MCF 10A (cell line): ENCODE data around the gene IRAK1. TPM values are rescaled to one million over a fixed set of nuclear protein-coding genes. Genes with fewer than 3 reads are reported as not detected.
A peak's percentile ranks its signal among the peaks of the same experiment; 100 is the strongest.

Experiments
- BruUV-seq: library from RNA; stranded (reverse); fragments of 400-500 nt; replicated peaks from 2 replicates; lab custom pipeline; 2021; lab: Mats Ljungman, UMichigan
- CTCF ChIA-PET: fragments of 300-600 bp; sonication (Branson Sonifier 250); formaldehyde crosslinking; extraction: SDS; loops from one replicate; lab custom pipeline; 2021; ENCODE audit warnings: antibody characterized with exemption, inconsistent platforms; lab: Yijun Ruan, JAX
- POLR2A ChIA-PET: fragments of 300-600, 350-650 bp; sonication (Branson Sonifier 250); formaldehyde crosslinking; extraction: SDS; loops from one replicate; lab custom pipeline; 2020; ENCODE audit warnings: antibody characterized with exemption, inconsistent platforms; lab: Yijun Ruan, JAX
- DNase-seq: peaks from one replicate; pipeline ENCODE4 v3.0.0-alpha.2; 2018; ENCODE audit not compliant: unreplicated experiment
- H3K27ac Mint-ChIP-seq: one replicate; pipeline ENCODE4 v1.8.0; 2022; ENCODE audit warnings: mild to moderate bottlenecking, low read depth, mixed read lengths; ENCODE audit not compliant: unreplicated experiment
- H3K27me3 Mint-ChIP-seq: one replicate; pipeline ENCODE4 v1.8.0; 2022; ENCODE audit warnings: mixed read lengths; ENCODE audit not compliant: insufficient read depth, unreplicated experiment
- H3K36me3 Mint-ChIP-seq: one replicate; pipeline ENCODE4 v1.8.0; 2022; ENCODE audit warnings: mild to moderate bottlenecking, moderate library complexity, mixed read lengths; ENCODE audit not compliant: insufficient read depth, unreplicated experiment
- H3K4me1 Mint-ChIP-seq: one replicate; pipeline ENCODE4 v1.8.0; 2022; ENCODE audit warnings: mixed read lengths; ENCODE audit not compliant: insufficient read depth, unreplicated experiment
- H3K4me3 Mint-ChIP-seq: one replicate; pipeline ENCODE4 v1.8.0; 2022; ENCODE audit warnings: mild to moderate bottlenecking, moderate library complexity, mixed read lengths; ENCODE audit not compliant: unreplicated experiment
- H3K9me3 Mint-ChIP-seq: one replicate; pipeline ENCODE4 v1.8.0; 2022; ENCODE audit warnings: mixed read lengths; ENCODE audit not compliant: unreplicated experiment
- CTCF ChIP-seq: fragments of 200-600 bp; IDR thresholded peaks from one replicate; pipeline ENCODE4 v1.8.0; 2022; ENCODE audit warnings: antibody characterized with exemption, mild to moderate bottlenecking; ENCODE audit not compliant: unreplicated experiment
- intact Hi-C: fragments of 100-400 bp; cut with micrococcal nuclease; formaldehyde crosslinking; loops from 2 replicates; pipeline ENCODE4 v1.14.1; 2022
- total RNA-seq: library from RNA; stranded (reverse); gene quantifications from 2 replicates; pipeline ENCODE4 v1.2.3, GENCODE V29; 2022

IRAK1 gene
- total RNA-seq, 1 experiment from 2014 or later: 201 TPM

- peak; percentile 26 for DNase-seq
- H3K9me3 Mint-ChIP-seq: no peaks in the 10 kb centered on the region
- BruUV-seq: no TSS peak
- POLR2A ChIA-PET: interaction anchor here (0.6 kb wide), 1 partner anchor 19 kb away, joined by 3 read pairs; no protein-coding TSS in a partner anchor
- peaks cover 39% of the 10 kb centered on the region for H3K27me3 Mint-ChIP-seq
- intact Hi-C loops: no loop called here
- H3K27ac Mint-ChIP-seq: no peak overlapping the region
- no peaks in the 10 kb centered on the region for H3K4me1 Mint-ChIP-seq
- CTCF ChIA-PET: interaction anchor here (1.1 to 2.2 kb wide), 2 partner anchors 25 to 63 kb away, joined by 3 to 8 read pairs; no protein-coding TSS in a partner anchor
- no peaks in the 10 kb centered on the region for H3K36me3 Mint-ChIP-seq
- TF ChIP-seq CTCF: no peak
- no peak overlapping the region for H3K4me3 Mint-ChIP-seq
Observed at GRCh38 chrX:153988493-153988892, 31.2 kb downstream of the IRAK1 start.

- H3K9me3 Mint-ChIP-seq: no peaks in the 10 kb centered on the region
- intact Hi-C loops: no loop called here
- TF ChIP-seq CTCF: no peak
- H3K27me3 Mint-ChIP-seq: peaks cover 8% of the 10 kb centered on the region
- DNase-seq: no peak
- POLR2A ChIA-PET: interaction anchor here (1.0 kb wide), 1 partner anchor 10 kb away, joined by 3 read pairs; no protein-coding TSS in a partner anchor
- H3K4me3 Mint-ChIP-seq: no peak overlapping the region
- no TSS peak for BruUV-seq
- H3K4me1 Mint-ChIP-seq: no peaks in the 10 kb centered on the region
- peaks cover 7% of the 10 kb centered on the region for H3K36me3 Mint-ChIP-seq
- no peak overlapping the region for H3K27ac Mint-ChIP-seq
- CTCF ChIA-PET: interaction anchor here (0.6 kb wide), 1 partner anchor 25 kb away, joined by 3 read pairs; no protein-coding TSS in a partner anchor
Observed at GRCh38 chrX:153984351-153985178, 35.1 kb downstream of the IRAK1 start.

- ChIA-PET CTCF (no interaction called here), POLR2A (no interaction called here)
- Mint-ChIP-seq H3K4me1 (no peaks in the 10 kb centered on the region), H3K27ac (no peak overlapping the region), H3K4me3 (no peak overlapping the region), H3K9me3 (no peaks in the 10 kb centered on the region), H3K36me3 (peaks cover 7% of the 10 kb centered on the region), H3K27me3 (no peaks in the 10 kb centered on the region)
- intact Hi-C loops: no loop called here
- no peak for DNase-seq
- BruUV-seq: no TSS peak
- no peak for TF ChIP-seq CTCF
Observed at GRCh38 chrX:153983321-153983801, 36.3 kb downstream of the IRAK1 start.

GRCh38 chrX:153981771-153982533, 37.8 kb downstream of the IRAK1 start:
- TF ChIP-seq CTCF: no peak
- no peak overlapping the region for H3K27ac Mint-ChIP-seq
- no peak for DNase-seq
- no peaks in the 10 kb centered on the region for H3K9me3 Mint-ChIP-seq
- BruUV-seq: no TSS peak
- ChIA-PET CTCF (interaction anchor here (0.5 kb wide), 1 partner anchor 57 kb away, joined by 3 read pairs; no protein-coding TSS in a partner anchor), POLR2A (no interaction called here)
- peaks cover 7% of the 10 kb centered on the region for H3K36me3 Mint-ChIP-seq
- intact Hi-C loops: no loop called here
- H3K27me3 Mint-ChIP-seq: no peaks in the 10 kb centered on the region
- no peaks in the 10 kb centered on the region for H3K4me1 Mint-ChIP-seq
- no peak overlapping the region for H3K4me3 Mint-ChIP-seq
